ENCODE measurements around the gene NADSYN1. TPM values are rescaled to one million over a fixed set of nuclear protein-coding genes. Genes with fewer than 3 reads are reported as not detected.

Gene NADSYN1
- total and polyA plus RNA-seq, 8 donors, result 18.4 to 77.3 (median 29.4) TPM

DNA sequence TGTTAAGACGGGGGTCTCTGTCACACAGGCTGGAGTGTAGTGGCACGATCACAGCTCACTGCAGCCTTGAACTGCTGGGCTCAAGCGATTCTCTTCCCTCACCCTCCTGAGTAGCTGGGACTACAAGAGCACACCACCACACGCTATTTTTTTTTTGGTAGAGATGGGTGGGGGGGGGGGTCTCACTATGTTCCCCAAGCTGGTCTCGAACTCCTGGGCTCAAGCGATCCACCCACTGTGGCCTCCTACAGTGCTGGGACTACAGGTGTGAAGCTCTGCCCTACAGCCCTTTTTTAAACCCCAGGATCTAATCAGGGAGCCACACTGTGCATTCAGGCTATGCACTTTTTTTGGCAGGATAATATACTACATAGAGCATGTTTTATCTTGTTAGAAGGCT lies 3.4 kb upstream of the NADSYN1 start:
- intact Hi-C loops (cut with DNase I), result no loop called here
- WGBS, 2 donors, result 35 to 36% methylated on average over 6 of the region's 6 CpGs
- H3K4me1 ChIP-seq, result peaks cover 7 to 19% (median 11%) of the 10 kb centered on the region in 3 donors
- no peak for ATAC-seq
- peak overlapping the region in 2 of 4 donors; percentile 66 to 73 for H3K27ac ChIP-seq
- no peaks in the 10 kb centered on the region for H3K36me3 ChIP-seq
- peak overlapping the region in 3 of 4 donors; percentile 79 to 90 (median 84) for H3K4me3 ChIP-seq
- no peaks in the 10 kb centered on the region for H3K27me3 ChIP-seq
- no peak for FAIRE-seq
- no peaks in the 10 kb centered on the region for H3K9me3 ChIP-seq
- TF ChIP-seq, protein P1, sequence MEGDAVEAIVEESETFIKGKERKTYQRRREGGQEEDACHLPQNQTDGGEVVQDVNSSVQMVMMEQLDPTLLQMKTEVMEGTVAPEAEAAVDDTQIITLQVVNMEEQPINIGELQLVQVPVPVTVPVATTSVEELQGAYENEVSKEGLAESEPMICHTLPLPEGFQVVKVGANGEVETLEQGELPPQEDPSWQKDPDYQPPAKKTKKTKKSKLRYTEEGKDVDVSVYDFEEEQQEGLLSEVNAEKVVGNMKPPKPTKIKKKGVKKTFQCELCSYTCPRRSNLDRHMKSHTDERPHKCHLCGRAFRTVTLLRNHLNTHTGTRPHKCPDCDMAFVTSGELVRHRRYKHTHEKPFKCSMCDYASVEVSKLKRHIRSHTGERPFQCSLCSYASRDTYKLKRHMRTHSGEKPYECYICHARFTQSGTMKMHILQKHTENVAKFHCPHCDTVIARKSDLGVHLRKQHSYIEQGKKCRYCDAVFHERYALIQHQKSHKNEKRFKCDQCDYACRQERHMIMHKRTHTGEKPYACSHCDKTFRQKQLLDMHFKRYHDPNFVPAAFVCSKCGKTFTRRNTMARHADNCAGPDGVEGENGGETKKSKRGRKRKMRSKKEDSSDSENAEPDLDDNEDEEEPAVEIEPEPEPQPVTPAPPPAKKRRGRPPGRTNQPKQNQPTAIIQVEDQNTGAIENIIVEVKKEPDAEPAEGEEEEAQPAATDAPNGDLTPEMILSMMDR (IDR thresholded peaks at IDR 0.05), result no peak
- DNase-seq, result peak in 1 of 6 donors; percentile 16

DNA sequence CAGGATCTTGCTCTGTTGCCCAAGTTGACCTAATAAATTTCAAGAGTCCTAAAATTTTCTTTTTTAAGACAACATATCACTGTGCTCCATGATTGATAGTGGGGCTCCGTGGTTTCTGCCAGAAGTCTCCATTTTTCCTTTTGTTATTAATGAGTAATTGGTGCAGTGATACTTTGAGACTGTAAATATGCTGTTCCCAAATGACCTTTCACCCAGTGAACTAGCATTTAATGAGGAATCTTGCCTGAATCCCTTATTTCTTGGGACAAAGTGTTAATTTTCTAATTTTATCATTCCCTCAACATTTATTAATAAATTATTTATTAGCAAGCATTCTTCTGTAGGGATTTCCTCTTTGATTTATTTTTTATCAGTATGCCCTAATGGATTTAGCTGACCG lies 2.5 kb upstream of the NADSYN1 start:
- 49 to 50% methylated on average over 2 of the region's 2 CpGs for WGBS, 2 donors

DNA sequence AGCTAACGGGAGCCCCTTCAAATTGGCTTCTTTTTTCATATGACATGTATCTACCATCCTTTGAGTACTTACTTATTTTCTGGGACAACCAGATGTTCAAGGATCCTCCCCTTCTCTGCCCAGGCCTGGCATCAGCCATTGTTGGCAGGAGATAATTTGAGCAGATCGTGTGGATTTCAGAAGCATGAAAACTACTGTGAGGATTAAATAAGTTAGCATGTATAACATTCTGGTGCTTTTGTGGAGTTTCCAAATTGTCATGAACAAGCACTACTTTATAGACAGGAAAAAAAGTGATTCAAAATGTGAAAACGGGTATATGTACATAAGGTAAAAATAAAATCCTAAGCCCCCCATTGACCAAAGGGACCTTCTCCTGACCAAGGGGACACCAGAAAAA lies 2.1 kb upstream of the NADSYN1 start:
- H3K4me3 ChIP-seq, result no peak overlapping the region
- DNase-seq (no peak), FAIRE-seq (no peak), ATAC-seq (no peak)
- H3K27ac ChIP-seq, result peak overlapping the region in 1 of 4 donors; percentile 85
- no peaks in the 10 kb centered on the region for H3K36me3 ChIP-seq
- WGBS, 2 donors, result 73 to 83% methylated on average over 3 of the region's 3 CpGs
- TF ChIP-seq, protein P1 (IDR thresholded peaks at IDR 0.05), result no peak
- H3K27me3 ChIP-seq, result no peaks in the 10 kb centered on the region
- H3K9me3 ChIP-seq, result no peaks in the 10 kb centered on the region
- intact Hi-C loops (cut with DNase I), result no loop called here
- peaks cover 7 to 20% (median 11%) of the 10 kb centered on the region in 3 donors for H3K4me1 ChIP-seq

More for the DNA sequence above, 2.5 kb upstream of the NADSYN1 start:
- TF ChIP-seq, protein P1 (IDR thresholded peaks at IDR 0.05), result no peak
- ATAC-seq, result no peak
- Histone ChIP-seq H3K4me1 (peaks cover 7 to 20% (median 11%) of the 10 kb centered on the region in 3 donors), H3K9me3 (no peaks in the 10 kb centered on the region), H3K4me3 (no peak overlapping the region), H3K27ac (peak overlapping the region in 2 of 4 donors; percentile 73 to 85), H3K27me3 (no peaks in the 10 kb centered on the region), H3K36me3 (no peaks in the 10 kb centered on the region)
- FAIRE-seq, result no peak
- no peak for DNase-seq
- intact Hi-C loops (cut with DNase I), result no loop called here

DNA sequence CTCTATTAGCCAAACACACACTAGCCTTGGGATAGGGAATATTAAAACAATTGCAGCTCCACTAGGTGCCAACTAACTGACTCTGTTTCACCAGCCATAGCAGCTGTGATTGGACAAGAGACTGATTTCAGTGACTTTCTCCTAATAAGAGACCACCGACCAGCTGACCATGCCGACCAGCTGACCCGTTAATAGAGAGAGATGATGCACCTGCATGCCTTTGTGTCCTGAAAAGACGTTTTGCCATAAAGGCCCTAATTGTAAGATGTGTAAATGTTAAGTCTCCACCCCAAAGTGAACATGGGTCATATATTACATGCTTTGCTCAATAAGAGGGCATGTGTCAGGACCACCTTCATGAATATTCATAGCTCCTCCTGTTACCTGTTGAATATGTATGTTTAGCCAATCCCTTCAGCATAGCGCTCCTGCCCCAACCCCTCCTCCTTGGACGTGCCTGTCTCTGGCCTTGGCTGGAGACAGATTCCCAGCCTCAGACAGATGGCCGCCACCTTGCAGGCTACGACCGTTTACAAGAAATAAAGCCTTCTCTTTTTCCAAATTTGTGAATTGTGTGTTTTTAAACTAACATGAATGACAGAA lies 1.3 kb upstream of the NADSYN1 start:
- peaks cover 0 to 2% (median 0%) of the 10 kb centered on the region in 3 donors for H3K36me3 ChIP-seq
- no peaks in the 10 kb centered on the region for H3K27me3 ChIP-seq
- H3K4me1 ChIP-seq, result peaks cover 7 to 20% (median 11%) of the 10 kb centered on the region in 3 donors
- intact Hi-C loops (cut with DNase I), result no loop called here
- WGBS, 2 donors, result 35 to 36% methylated on average over 9 of the region's 9 CpGs
- FAIRE-seq (no peak), DNase-seq (peak in 4 of 6 donors; percentile 38 to 61 (median 45)), ATAC-seq (peak in 2 of 4 donors; percentile 9 to 26)
- peak overlapping the region; percentile 75 to 85 (median 80) for H3K27ac ChIP-seq
- H3K4me3 ChIP-seq, result peak overlapping the region; percentile 57 to 88 (median 78)
- TF ChIP-seq, protein P1 (IDR thresholded peaks at IDR 0.05), result no peak
- H3K9me3 ChIP-seq, result no peaks in the 10 kb centered on the region
